GM23338 (cell line): ENCODE results near the gene KCTD13. TPM values are rescaled to one million over a fixed set of nuclear protein-coding genes. Genes with fewer than 3 reads are reported as not detected.
A peak's percentile ranks its signal among the peaks of the same experiment; 100 is the strongest.

Experiments used
- ATAC-seq: fragments of 200-7000 bp; cut with Tn5 transposase; 3 replicates; pipeline ENCODE4 v1.9.1; 2020
- DNase-seq: peaks from one replicate; pipeline ENCODE4 v3.0.0-alpha.2; 2015; ENCODE audit warnings: low spot score
- H2AFZ ChIP-seq: fragments of 200-600 bp; sonication (generic); 2 replicates; pipeline ENCODE4 v1.8.0; 2016; ENCODE audit warnings: antibody characterized with exemption, mild to moderate bottlenecking, moderate library complexity
- H3F3A ChIP-seq: fragments of 200-600 bp; sonication (generic); replicated peaks from 2 replicates; pipeline ENCODE4 v1.8.0; 2017; ENCODE audit warnings: antibody characterized with exemption, mixed run types, low read depth
- H3K27ac ChIP-seq: fragments of 200-600 bp; sonication (generic); 2 replicates; pipeline ENCODE4 v1.6.1; 2016; ENCODE audit warnings: low read depth
- H3K27me3 ChIP-seq: fragments of 200-600 bp; sonication (generic); 2 replicates; pipeline ENCODE4 v1.8.0; 2016; ENCODE audit warnings: mild to moderate bottlenecking, mixed run types, moderate library complexity; ENCODE audit not compliant: insufficient read depth
- H3K36me3 ChIP-seq: fragments of 200-600 bp; sonication (generic); 2 replicates; pipeline ENCODE4 v1.8.0; 2016; ENCODE audit warnings: mild to moderate bottlenecking; ENCODE audit not compliant: insufficient read depth
- H3K4me1 ChIP-seq: fragments of 200-600 bp; sonication (generic); 2 replicates; pipeline ENCODE4 v1.8.0; 2016; ENCODE audit warnings: mild to moderate bottlenecking, moderate library complexity; ENCODE audit not compliant: insufficient read depth
- H3K4me2 ChIP-seq: fragments of 200-600 bp; sonication (generic); 2 replicates; pipeline ENCODE4 v1.7.1; 2017; ENCODE audit warnings: mixed run types
- H3K4me3 ChIP-seq: fragments of 200-600 bp; sonication (generic); 2 replicates; pipeline ENCODE4 v1.6.1; 2016; ENCODE audit warnings: mixed run types
- H3K79me2 ChIP-seq: fragments of 200-600 bp; sonication (generic); replicated peaks from 2 replicates; pipeline ENCODE4 v1.8.0; 2017; ENCODE audit warnings: mild to moderate bottlenecking; ENCODE audit not compliant: insufficient read depth
- H3K9me2 ChIP-seq: fragments of 200-600 bp; sonication (generic); 2 replicates; pipeline ENCODE4 v1.8.0; 2017; ENCODE audit not compliant: insufficient read depth
- H4K20me1 ChIP-seq: fragments of 200-600 bp; sonication (generic); replicated peaks from 2 replicates; pipeline ENCODE4 v1.8.0; 2017; ENCODE audit warnings: mild to moderate bottlenecking; ENCODE audit not compliant: insufficient read depth
- H3K27ac Mint-ChIP-seq: 2 replicates; pipeline ENCODE4 v1.8.0; 2020; ENCODE audit warnings: inconsistent platforms, mild to moderate bottlenecking, moderate library complexity, mixed read lengths
- H3K27me3 Mint-ChIP-seq: 3 replicates; pipeline ENCODE4 v1.8.0; 2022; ENCODE audit warnings: low read depth, mild to moderate bottlenecking, moderate library complexity, mixed read lengths, inconsistent platforms; ENCODE audit not compliant: insufficient read depth, poor library complexity
- H3K36me3 Mint-ChIP-seq: 3 replicates; pipeline ENCODE4 v1.8.0; 2021; ENCODE audit warnings: low read depth, mild to moderate bottlenecking, inconsistent platforms, moderate library complexity, mixed read lengths
- H3K4me1 Mint-ChIP-seq: 3 replicates; pipeline ENCODE4 v1.8.0; 2020; ENCODE audit warnings: mild to moderate bottlenecking, inconsistent platforms, mixed read lengths
- H3K4me3 Mint-ChIP-seq: 3 replicates; pipeline ENCODE4 v1.8.0; 2021; ENCODE audit warnings: moderate library complexity, mild to moderate bottlenecking, inconsistent platforms, mixed read lengths
- H3K9me3 Mint-ChIP-seq: 3 replicates; pipeline ENCODE4 v1.8.0; 2020; ENCODE audit warnings: moderate library complexity, mild to moderate bottlenecking, inconsistent platforms, mixed read lengths
- CREB1 ChIP-seq: fragments of 250-450 bp; sonication (Bioruptor Pico); IDR thresholded peaks from 2 replicates; pipeline ENCODE4 v1.5.0; 2020; ENCODE audit warnings: low read depth, mild to moderate bottlenecking, moderate library complexity
- CTCF ChIP-seq, 2 experiments: fragments of 200-600 bp in 1 of 2; sonication (generic) in 1 of 2; conservative IDR thresholded peaks; 2 replicates each; pipeline versions ENCODE4 v1.5.1 to v1.6.1; 2016 to 2017; ENCODE audit warnings: antibody characterized with exemption in 2 of 2, low read depth in 2 of 2, mild to moderate bottlenecking in 2 of 2, moderate library complexity in 1 of 2
- STAT1 ChIP-seq: IDR thresholded peaks from one replicate; pipeline ENCODE4 v1.6.1; 2016; ENCODE audit warnings: antibody characterized with exemption; ENCODE audit not compliant: unreplicated experiment
- ZNF462 ChIP-seq: fragments of 250-450 bp; sonication (Bioruptor Pico); IDR thresholded peaks from 2 replicates; pipeline ENCODE4 v1.5.0; 2020; ENCODE audit warnings: mild to moderate bottlenecking, moderate library complexity
- polyA plus RNA-seq: library from polyadenylated mRNA; unstranded; fragments of >200 nt; fragmentation: Nextera tagmentation; extraction: Ambion mirVana; gene quantifications from 2 replicates; pipeline ENCODE4 v1.2.1, GENCODE V29; 2016
- total RNA-seq: library from RNA; depleted of rRNA; stranded (reverse); fragments of >200 nt; shearing (Covaris generic); gene quantifications from 2 replicates; pipeline ENCODE4 v1.2.3, GENCODE V29; 2014

The KCTD13 gene
- total and polyA plus RNA-seq, 2 experiments from 2014 or later, result 10.1 to 12.2 TPM

GRCh38 chr16:29878172-29878571, 47.9 kb downstream of the KCTD13 start (continued):
- TF ChIP-seq ZNF462 (CRISPR knock-in tag), result no peak
- TF ChIP-seq STAT1, result no peak

DNA sequence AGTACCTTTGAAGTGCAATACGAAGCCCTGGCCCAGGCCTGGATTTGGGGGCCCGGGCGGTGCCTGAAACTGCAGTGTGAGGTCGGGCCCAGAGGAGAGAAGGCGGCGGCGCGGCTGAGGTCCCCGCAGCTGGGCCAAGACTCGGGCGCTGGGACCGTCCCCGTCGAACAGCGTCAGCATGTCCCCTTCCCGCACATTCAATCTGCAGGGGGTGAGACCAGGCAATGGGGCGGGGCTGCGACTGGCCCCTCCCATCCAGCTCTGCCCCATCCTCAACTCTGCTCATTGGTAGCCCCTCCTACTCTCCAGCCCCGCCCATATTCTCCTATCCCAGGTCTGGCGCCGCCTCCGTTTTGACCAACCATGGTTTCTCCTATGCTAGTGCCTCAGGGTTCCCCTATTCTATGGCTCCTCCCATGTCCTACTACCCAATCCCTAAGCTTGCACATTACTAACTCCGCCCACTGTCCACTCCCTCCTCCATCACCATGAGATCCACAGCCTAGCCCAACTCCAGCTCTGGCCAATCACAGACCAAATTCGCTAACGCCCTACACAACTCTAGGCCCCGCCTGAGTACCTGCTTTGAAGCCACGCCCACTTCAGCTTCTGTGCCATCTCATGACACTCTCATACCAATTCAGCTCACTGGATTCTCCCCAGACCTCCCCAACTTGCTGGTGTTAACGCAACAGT, 48.6 kb downstream of the KCTD13 start:
- peak overlapping the region; percentile 54 for H3K4me3 ChIP-seq
- H3K4me2 ChIP-seq, result peak overlapping the region; percentile 90
- no peaks in the 10 kb centered on the region for H3K9me2 ChIP-seq
- peak overlapping the region; percentile 81 for H3K4me3 Mint-ChIP-seq
- H3K36me3 Mint-ChIP-seq, result 0 out of 3 replicates have a peak, but pooled peaks cover 8% of the 10 kb centered on the region
- TF ChIP-seq CTCF (conservative IDR thresholded peaks at IDR 0.05; ENCODE audit: low read depth in 2 of 2) (no peak), CREB1 (CRISPR knock-in tag) (peak; percentile 71)
- peaks cover 4% of the 10 kb centered on the region for H3K4me1 ChIP-seq
- no peaks in the 10 kb centered on the region; the same call in 1 of the 3 replicates for H3K9me3 Mint-ChIP-seq
- H3K4me1 Mint-ChIP-seq, result peaks cover 12% of the 10 kb centered on the region
- peak; percentile 100 for DNase-seq
- H3K27me3 ChIP-seq, result no peaks in the 10 kb centered on the region
- no peaks in the 10 kb centered on the region; the same call in 1 of the 2 replicates for H3K36me3 ChIP-seq
- H3K79me2 ChIP-seq, result no peaks in the 10 kb centered on the region
- peak overlapping the region; percentile 35 for H2AFZ ChIP-seq
- H4K20me1 ChIP-seq, result no peaks in the 10 kb centered on the region; the same call in 1 of the 2 replicates
- H3K27ac ChIP-seq, result 0 out of 2 replicates have a peak overlapping the region, but pooled peaks have one; percentile 80
- peaks cover 12% of the 10 kb centered on the region for H3K27me3 Mint-ChIP-seq
- peak; percentile 93 for ATAC-seq
- H3K27ac Mint-ChIP-seq, result peak overlapping the region; percentile 90
- peaks cover 6% of the 10 kb centered on the region; the same call in 1 of the 2 replicates for H3F3A ChIP-seq
